ENCODE results near the gene UPF3A. TPM values are rescaled to one million over a fixed set of nuclear protein-coding genes. Genes with fewer than 3 reads are reported as not detected.
A peak's percentile ranks its signal among the peaks of the same experiment; 100 is the strongest.

Gene UPF3A
- total and polyA plus RNA-seq, 12 donors, result 27.5 to 130 (median 43.2) TPM

DNA sequence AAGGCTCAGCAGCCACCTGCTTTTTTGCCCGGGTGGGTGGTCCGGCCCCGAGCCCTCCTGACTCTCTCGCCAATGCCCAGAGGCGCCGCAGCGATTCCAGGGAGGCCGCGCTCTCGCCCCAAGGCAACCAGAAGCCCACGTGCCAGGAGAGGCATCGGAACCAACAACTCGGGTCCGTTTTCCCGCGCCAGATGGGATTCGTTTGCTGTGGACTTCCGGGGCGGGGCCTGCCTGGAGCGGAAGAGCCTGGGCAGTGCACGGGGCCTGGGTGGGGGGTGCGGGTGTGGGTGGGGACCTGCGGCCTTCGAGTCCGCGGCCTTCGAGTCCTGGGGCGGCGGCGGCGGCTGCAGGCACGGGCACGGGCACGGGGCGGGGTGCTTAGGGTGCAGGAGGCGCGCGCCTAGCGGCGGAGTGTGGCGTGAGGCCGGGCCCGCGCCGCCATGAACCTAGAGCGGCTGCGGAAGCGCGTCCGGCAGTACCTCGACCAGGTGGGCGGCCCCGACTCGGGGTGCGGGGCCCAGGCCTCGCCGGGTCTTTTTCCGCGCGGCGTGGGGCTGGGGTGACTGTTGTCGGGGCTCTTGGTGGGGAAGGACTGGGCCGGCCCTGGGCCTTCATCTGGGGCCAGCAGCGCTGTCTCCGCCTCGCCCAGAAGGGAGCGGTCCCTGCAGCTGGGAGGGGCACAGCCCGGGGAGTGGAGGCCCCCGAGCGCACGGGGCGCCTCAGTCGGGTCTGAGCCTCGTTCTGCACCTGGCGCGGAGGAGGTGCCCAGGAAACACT lies 46.6 kb upstream of the UPF3A start, which contains the start of gene CDC16:
CDC16 (plus strand) TSS at position 253 of the 777 bp plus-strand sequence; CDS start at position 441, 188 bp downstream.
- Histone ChIP-seq H3K27ac (peak within 1 kb of the TSS; percentile 28 to 94 (median 71)), H3K4me3 (peak within 1 kb of the TSS; percentile 22 to 81 (median 64)), H3K4me1 (replicated peaks in 1 of 2) (peaks cover 6 to 17% of the 10 kb centered on the region in 2 donors), H3K27me3 (no peaks in the 10 kb centered on the region), H3K9me3 (replicated peaks in 1 of 3) (no peaks in the 10 kb centered on the region), H3K36me3 (replicated peaks in 1 of 2) (peaks cover 0 to 32% of the 10 kb centered on the region in 2 donors)
- peak; percentile 91 to 96 (median 95) for DNase-seq
- TF ChIP-seq POLR2A (IDR thresholded peaks at IDR 0.05), result peak in 1 of 2 donors; percentile 70
- TF ChIP-seq, protein P1, sequence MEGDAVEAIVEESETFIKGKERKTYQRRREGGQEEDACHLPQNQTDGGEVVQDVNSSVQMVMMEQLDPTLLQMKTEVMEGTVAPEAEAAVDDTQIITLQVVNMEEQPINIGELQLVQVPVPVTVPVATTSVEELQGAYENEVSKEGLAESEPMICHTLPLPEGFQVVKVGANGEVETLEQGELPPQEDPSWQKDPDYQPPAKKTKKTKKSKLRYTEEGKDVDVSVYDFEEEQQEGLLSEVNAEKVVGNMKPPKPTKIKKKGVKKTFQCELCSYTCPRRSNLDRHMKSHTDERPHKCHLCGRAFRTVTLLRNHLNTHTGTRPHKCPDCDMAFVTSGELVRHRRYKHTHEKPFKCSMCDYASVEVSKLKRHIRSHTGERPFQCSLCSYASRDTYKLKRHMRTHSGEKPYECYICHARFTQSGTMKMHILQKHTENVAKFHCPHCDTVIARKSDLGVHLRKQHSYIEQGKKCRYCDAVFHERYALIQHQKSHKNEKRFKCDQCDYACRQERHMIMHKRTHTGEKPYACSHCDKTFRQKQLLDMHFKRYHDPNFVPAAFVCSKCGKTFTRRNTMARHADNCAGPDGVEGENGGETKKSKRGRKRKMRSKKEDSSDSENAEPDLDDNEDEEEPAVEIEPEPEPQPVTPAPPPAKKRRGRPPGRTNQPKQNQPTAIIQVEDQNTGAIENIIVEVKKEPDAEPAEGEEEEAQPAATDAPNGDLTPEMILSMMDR (IDR thresholded peaks at IDR 0.05), result peak in 2 of 6 experiments; percentile 26 to 45
- 0 to 3% (median 1%) methylated on average over 15 to 76 of the region's 76 CpGs for WGBS, 4 donors
- intact Hi-C loops (cut with DNase I), result no loop called here

DNA sequence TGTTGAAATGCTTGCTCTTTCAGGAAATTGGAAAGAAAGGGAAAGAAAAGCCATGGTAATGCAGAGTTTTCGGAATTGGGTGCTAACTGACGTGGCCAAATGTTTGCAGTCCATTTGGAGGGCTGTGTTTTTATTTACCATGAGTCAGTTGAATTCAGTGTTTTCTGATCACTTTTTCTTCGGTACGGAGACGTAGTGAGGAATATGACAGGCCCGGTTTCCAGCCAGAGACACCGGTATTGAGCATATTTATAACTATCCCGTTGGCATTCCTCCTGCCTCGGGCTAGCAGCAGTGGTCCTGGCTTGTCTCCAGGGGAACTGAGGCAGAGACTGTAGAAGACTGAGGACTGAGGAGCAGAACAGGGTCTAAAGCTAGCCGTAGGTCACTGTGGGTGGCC lies 45.7 kb upstream of the UPF3A start:
- peaks cover 6 to 17% of the 10 kb centered on the region in 2 donors for H3K4me1 ChIP-seq (replicated peaks in 1 of 2)
- peak overlapping the region in 2 of 5 donors; percentile 86 to 94 for H3K27ac ChIP-seq
- peak overlapping the region in 2 of 4 donors; percentile 55 to 81 for H3K4me3 ChIP-seq
- WGBS, 4 donors, result 13 to 16% (median 15%) methylated on average over 10 of the region's 10 CpGs
- intact Hi-C loops (cut with DNase I), result no loop called here
- peak in 3 of 7 donors; percentile 12 to 33 (median 17) for DNase-seq
- TF ChIP-seq, protein P1 (IDR thresholded peaks at IDR 0.05), result no peak
- TF ChIP-seq POLR2A (IDR thresholded peaks at IDR 0.05), result no peak
- no peaks in the 10 kb centered on the region for H3K9me3 ChIP-seq (replicated peaks in 1 of 3)
- H3K27me3 ChIP-seq, result no peaks in the 10 kb centered on the region
- H3K36me3 ChIP-seq (replicated peaks in 1 of 2), result peaks cover 0 to 41% of the 10 kb centered on the region in 2 donors

DNA sequence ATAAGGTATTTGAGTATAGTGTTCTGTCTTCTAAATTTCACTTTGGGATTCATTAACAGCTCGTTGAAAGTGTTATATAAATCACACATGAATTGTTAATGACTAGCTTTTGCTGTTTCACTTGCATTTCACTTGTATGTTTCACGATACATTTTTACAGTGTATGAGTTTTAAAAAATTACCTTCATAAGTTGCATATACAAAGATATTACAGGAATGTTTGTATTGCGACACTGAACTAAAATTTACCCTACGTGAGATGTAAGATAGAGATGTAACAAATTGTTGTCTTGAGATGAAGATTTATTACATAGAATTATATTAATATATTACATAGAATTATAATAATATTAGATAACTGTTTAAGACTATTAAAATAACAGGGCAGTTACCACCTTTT lies 45.2 kb upstream of the UPF3A start:
- H3K27ac ChIP-seq, result no peak overlapping the region
- H3K27me3 ChIP-seq, result no peaks in the 10 kb centered on the region
- peaks cover 0 to 46% of the 10 kb centered on the region in 2 donors for H3K36me3 ChIP-seq (replicated peaks in 1 of 2)
- H3K9me3 ChIP-seq (replicated peaks in 1 of 3), result no peaks in the 10 kb centered on the region
- no peak for DNase-seq
- peaks cover 6 to 17% of the 10 kb centered on the region in 2 donors for H3K4me1 ChIP-seq (replicated peaks in 1 of 2)
- H3K4me3 ChIP-seq, result peak overlapping the region in 2 of 4 donors; percentile 55 to 81
- intact Hi-C loops (cut with DNase I), result no loop called here
- 72 to 77% (median 75%) methylated on average over 4 of the region's 4 CpGs for WGBS, 4 donors
- TF ChIP-seq, protein P1 (IDR thresholded peaks at IDR 0.05), result no peak
- TF ChIP-seq POLR2A (IDR thresholded peaks at IDR 0.05), result no peak

DNA sequence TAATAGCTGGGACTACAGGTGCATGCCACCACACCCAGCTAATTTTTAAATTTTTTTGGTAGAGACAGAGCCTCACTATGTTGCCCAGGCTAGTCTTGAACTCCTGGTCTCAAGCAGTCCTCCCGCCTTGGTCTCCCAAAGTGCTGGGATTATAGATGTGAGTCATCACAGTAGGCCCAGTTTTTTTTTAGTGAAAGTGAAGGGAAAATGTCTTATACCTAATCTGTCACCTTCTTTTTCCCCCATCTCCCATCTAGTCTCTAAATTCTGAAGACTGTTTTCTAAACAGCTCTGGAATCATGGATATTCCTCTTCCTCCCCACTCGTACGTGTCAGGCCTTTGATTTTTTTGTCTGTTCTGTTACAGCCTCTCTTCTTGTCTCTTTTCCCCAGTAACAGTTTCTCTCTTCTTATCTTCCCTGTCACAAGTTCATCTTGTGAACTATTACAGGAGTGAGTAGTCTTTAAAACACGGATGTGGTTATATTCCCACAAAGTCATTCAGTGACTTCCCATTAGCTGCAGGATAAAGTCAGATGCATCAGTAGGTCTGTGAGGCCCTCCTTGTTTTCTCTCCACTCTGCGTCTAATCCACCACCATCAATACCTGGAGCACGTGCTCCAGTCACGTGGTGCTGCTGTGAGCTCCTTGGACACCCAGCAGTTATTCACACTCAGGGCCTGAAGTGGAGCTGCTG lies 43.8 kb upstream of the UPF3A start:
- H3K27me3 ChIP-seq, result no peaks in the 10 kb centered on the region
- no peaks in the 10 kb centered on the region for H3K9me3 ChIP-seq (replicated peaks in 1 of 3)
- H3K4me3 ChIP-seq, result no peak overlapping the region
- 90 to 92% (median 92%) methylated on average over 7 of the region's 7 CpGs for WGBS, 4 donors
- H3K27ac ChIP-seq, result no peak overlapping the region
- TF ChIP-seq, protein P1 (IDR thresholded peaks at IDR 0.05), result no peak
- TF ChIP-seq POLR2A (IDR thresholded peaks at IDR 0.05), result no peak
- intact Hi-C loops (cut with DNase I), result no loop called here
- H3K4me1 ChIP-seq (replicated peaks in 1 of 2), result peaks cover 6 to 17% of the 10 kb centered on the region in 2 donors
- DNase-seq, result no peak
- H3K36me3 ChIP-seq (replicated peaks in 1 of 2), result peaks cover 0 to 57% of the 10 kb centered on the region in 2 donors
